ENCODE data around the gene XRCC6. TPM values are rescaled to one million over a fixed set of nuclear protein-coding genes. Genes with fewer than 3 reads are reported as not detected.
A peak's percentile ranks its signal among the peaks of the same experiment; 100 is the strongest.

Gene XRCC6
- total and polyA plus RNA-seq, 2 of the 13 experiments (the other 11 are each of a cell fraction or from before 2014, with no cell fraction given) = 124 to 625 TPM

DNA sequence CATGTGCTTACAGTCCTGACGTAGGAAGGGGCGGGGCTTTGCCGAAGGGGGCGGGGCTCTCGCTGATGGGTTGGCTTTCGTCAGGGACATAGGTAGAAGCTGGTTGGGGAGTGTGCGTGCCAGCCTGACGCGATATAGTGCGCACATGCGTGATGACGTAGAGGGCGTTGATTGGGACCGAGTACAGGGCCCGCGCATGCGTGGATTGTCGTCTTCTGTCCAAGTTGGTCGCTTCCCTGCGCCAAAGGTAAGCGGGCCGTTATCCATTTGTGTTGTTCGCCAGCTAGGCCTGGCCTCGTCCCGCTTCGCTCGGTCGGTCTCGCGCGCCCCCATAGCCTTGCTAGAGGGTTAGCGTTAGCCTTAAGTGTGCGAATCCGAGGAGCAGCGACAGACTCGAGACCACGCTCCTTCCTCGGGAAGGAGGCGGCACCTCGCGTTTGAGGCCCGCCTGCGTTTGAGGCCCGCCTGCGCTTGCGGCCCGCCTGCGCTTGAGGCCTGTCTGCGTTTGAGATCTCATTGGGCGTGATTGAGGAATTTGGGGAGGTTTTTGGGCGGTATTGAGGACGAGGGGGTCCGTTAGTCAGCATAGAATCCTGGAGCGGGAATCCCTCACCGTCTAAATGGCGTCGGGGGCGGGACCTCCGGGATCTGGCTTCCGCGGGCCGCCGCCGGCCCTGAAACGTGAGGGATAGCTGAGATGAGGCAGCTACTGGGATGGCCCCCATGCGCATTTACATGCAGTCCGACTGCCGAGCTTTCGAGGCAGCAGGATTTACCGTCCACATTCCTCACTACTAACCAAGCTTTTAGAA lies at the start of gene XRCC6 (continued):
- TF ChIP-seq ZNF331 (CRISPR knock-in tag; IDR thresholded peaks at IDR 0.05) (no peak), PLRG1 (conservative IDR thresholded peaks at IDR 0.05) (no peak), TEAD3 (CRISPR knock-in tag; optimal IDR thresholded peaks at IDR 0.05; ENCODE audit: borderline replicate concordance) (peak; percentile 68), FOSL2 (CRISPR knock-in tag; IDR thresholded peaks at IDR 0.05) (no peak), ELF3 (CRISPR knock-in tag; IDR thresholded peaks at IDR 0.05) (0 out of 2 replicates have a peak, but pooled peaks have one; percentile 16), SYNCRIP (IDR thresholded peaks at IDR 0.05; ENCODE audit: insufficient read depth, low read depth, low read length) (no peak), SMAD1 (CRISPR knock-in tag; IDR thresholded peaks at IDR 0.05; ENCODE audit: borderline replicate concordance, low read depth) (peak; percentile 78; the same call in 1 of the 2 replicates), DMAP1 (CRISPR knock-in tag; IDR thresholded peaks at IDR 0.05) (peak; percentile 93), NPAS2 (CRISPR knock-in tag; IDR thresholded peaks at IDR 0.05; ENCODE audit: borderline replicate concordance) (no peak), ZNF850 (CRISPR knock-in tag; conservative IDR thresholded peaks at IDR 0.05) (no peak), ZNF451 (CRISPR knock-in tag; IDR thresholded peaks at IDR 0.05) (peak; percentile 62), GATA4 (IDR thresholded peaks at IDR 0.05; ENCODE audit: borderline replicate concordance, low read depth) (0 out of 2 replicates have a peak, but pooled peaks have one; percentile 14), GABPB1 (CRISPR knock-in tag; IDR thresholded peaks at IDR 0.05) (peak; percentile 83), ZNF644 (CRISPR knock-in tag; IDR thresholded peaks at IDR 0.05; ENCODE audit: low read depth) (no peak), TCF7L2 (IDR thresholded peaks at IDR 0.05; ENCODE audit: low read depth, low read length) (no peak), ZNF614 (CRISPR knock-in tag; IDR thresholded peaks at IDR 0.05; ENCODE audit: borderline replicate concordance) (no peak), MEIS1 (CRISPR knock-in tag; IDR thresholded peaks at IDR 0.05; ENCODE audit: borderline replicate concordance) (no peak), HNRNPUL1 (IDR thresholded peaks at IDR 0.05; ENCODE audit: low read depth, low read length) (no peak), ZNF616 (CRISPR knock-in tag; IDR thresholded peaks at IDR 0.05; ENCODE audit: low read depth) (peak; percentile 70)
- TF ChIP-seq, protein P1, sequence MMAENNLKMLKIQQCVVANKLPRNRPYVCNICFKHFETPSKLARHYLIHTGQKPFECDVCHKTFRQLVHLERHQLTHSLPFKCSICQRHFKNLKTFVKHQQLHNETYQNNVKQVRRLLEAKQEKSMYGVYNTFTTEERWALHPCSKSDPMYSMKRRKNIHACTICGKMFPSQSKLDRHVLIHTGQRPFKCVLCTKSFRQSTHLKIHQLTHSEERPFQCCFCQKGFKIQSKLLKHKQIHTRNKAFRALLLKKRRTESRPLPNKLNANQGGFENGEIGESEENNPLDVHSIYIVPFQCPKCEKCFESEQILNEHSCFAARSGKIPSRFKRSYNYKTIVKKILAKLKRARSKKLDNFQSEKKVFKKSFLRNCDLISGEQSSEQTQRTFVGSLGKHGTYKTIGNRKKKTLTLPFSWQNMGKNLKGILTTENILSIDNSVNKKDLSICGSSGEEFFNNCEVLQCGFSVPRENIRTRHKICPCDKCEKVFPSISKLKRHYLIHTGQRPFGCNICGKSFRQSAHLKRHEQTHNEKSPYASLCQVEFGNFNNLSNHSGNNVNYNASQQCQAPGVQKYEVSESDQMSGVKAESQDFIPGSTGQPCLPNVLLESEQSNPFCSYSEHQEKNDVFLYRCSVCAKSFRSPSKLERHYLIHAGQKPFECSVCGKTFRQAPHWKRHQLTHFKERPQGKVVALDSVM (CRISPR knock-in tag; IDR thresholded peaks at IDR 0.05) = peak; percentile 72
- TF ChIP-seq, protein P2, sequence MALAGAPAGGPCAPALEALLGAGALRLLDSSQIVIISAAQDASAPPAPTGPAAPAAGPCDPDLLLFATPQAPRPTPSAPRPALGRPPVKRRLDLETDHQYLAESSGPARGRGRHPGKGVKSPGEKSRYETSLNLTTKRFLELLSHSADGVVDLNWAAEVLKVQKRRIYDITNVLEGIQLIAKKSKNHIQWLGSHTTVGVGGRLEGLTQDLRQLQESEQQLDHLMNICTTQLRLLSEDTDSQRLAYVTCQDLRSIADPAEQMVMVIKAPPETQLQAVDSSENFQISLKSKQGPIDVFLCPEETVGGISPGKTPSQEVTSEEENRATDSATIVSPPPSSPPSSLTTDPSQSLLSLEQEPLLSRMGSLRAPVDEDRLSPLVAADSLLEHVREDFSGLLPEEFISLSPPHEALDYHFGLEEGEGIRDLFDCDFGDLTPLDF (CRISPR knock-in tag; IDR thresholded peaks at IDR 0.05) = 0 out of 2 replicates have a peak, but pooled peaks have one; percentile 71
- TF ChIP-seq, protein P3, sequence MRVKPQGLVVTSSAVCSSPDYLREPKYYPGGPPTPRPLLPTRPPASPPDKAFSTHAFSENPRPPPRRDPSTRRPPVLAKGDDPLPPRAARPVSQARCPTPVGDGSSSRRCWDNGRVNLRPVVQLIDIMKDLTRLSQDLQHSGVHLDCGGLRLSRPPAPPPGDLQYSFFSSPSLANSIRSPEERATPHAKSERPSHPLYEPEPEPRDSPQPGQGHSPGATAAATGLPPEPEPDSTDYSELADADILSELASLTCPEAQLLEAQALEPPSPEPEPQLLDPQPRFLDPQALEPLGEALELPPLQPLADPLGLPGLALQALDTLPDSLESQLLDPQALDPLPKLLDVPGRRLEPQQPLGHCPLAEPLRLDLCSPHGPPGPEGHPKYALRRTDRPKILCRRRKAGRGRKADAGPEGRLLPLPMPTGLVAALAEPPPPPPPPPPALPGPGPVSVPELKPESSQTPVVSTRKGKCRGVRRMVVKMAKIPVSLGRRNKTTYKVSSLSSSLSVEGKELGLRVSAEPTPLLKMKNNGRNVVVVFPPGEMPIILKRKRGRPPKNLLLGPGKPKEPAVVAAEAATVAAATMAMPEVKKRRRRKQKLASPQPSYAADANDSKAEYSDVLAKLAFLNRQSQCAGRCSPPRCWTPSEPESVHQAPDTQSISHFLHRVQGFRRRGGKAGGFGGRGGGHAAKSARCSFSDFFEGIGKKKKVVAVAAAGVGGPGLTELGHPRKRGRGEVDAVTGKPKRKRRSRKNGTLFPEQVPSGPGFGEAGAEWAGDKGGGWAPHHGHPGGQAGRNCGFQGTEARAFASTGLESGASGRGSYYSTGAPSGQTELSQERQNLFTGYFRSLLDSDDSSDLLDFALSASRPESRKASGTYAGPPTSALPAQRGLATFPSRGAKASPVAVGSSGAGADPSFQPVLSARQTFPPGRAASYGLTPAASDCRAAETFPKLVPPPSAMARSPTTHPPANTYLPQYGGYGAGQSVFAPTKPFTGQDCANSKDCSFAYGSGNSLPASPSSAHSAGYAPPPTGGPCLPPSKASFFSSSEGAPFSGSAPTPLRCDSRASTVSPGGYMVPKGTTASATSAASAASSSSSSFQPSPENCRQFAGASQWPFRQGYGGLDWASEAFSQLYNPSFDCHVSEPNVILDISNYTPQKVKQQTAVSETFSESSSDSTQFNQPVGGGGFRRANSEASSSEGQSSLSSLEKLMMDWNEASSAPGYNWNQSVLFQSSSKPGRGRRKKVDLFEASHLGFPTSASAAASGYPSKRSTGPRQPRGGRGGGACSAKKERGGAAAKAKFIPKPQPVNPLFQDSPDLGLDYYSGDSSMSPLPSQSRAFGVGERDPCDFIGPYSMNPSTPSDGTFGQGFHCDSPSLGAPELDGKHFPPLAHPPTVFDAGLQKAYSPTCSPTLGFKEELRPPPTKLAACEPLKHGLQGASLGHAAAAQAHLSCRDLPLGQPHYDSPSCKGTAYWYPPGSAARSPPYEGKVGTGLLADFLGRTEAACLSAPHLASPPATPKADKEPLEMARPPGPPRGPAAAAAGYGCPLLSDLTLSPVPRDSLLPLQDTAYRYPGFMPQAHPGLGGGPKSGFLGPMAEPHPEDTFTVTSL (CRISPR knock-in tag; IDR thresholded peaks at IDR 0.05; ENCODE audit: borderline replicate concordance) = no peak
